IPS-18c (cell line): ENCODE results near the gene ANGEL1.

ENCODE experiments used
- H3K4me3 ChIP-seq: 2 replicates; pipeline ENCODE4 v1.7.0; 2013; ENCODE audit warnings: low read depth, mild to moderate bottlenecking, low read length, moderate library complexity; ENCODE audit not compliant: insufficient read depth
- H3K9me3 ChIP-seq: one replicate; pipeline ENCODE4 v1.6.1; 2013; ENCODE audit warnings: mild to moderate bottlenecking, low read length, moderate library complexity; ENCODE audit not compliant: control insufficient read depth, insufficient read depth

The ANGEL1 gene

GRCh38 chr14:76828339-76829012 is 15.8 kb upstream of the ANGEL1 start:
- H3K4me3 ChIP-seq: no peak overlapping the region
- H3K9me3 ChIP-seq: no peaks in the 10 kb centered on the region

- H3K4me3 ChIP-seq: no peak overlapping the region
- no peaks in the 10 kb centered on the region for H3K9me3 ChIP-seq
Measured at GRCh38 chr14:76827696-76828296, 15.1 kb upstream of the ANGEL1 start.

- Histone ChIP-seq H3K4me3 (no peak within 1 kb of the TSS), H3K9me3 (no peaks in the 10 kb centered on the region)
Measured at GRCh38 chr14:76826122-76826521, 13.4 kb upstream of the ANGEL1 start, which contains the start of gene LRRC74A. LRRC74A (plus strand) TSS chr14:76826408; CDS start chr14:76826698, 290 bp downstream.

- no peak overlapping the region for H3K4me3 ChIP-seq
- no peaks in the 10 kb centered on the region for H3K9me3 ChIP-seq
Measured at GRCh38 chr14:76820700-76821099, 8.0 kb upstream of the ANGEL1 start.

- H3K4me3 ChIP-seq: no peak overlapping the region
- H3K9me3 ChIP-seq: no peaks in the 10 kb centered on the region
Measured at GRCh38 chr14:76814726-76815645, 2.3 kb upstream of the ANGEL1 start.

- Histone ChIP-seq H3K9me3 (no peaks in the 10 kb centered on the region), H3K4me3 (peak overlapping the region; percentile 80)
Measured at GRCh38 chr14:76812093-76812421, 625 bp downstream of the ANGEL1 start.

- Histone ChIP-seq H3K4me3 (peak overlapping the region; percentile 80), H3K9me3 (no peaks in the 10 kb centered on the region)
Measured at GRCh38 chr14:76811561-76811960, 1.1 kb downstream of the ANGEL1 start.

GRCh38 chr14:76810953-76811400 is 1.7 kb downstream of the ANGEL1 start:
- no peak overlapping the region for H3K4me3 ChIP-seq
- no peaks in the 10 kb centered on the region for H3K9me3 ChIP-seq

GRCh38 chr14:76810525-76810924 is 2.2 kb downstream of the ANGEL1 start:
- Histone ChIP-seq H3K4me3 (no peak overlapping the region), H3K9me3 (no peaks in the 10 kb centered on the region)

- Histone ChIP-seq H3K9me3 (no peaks in the 10 kb centered on the region), H3K4me3 (no peak overlapping the region)
Measured at GRCh38 chr14:76808990-76809389, 3.7 kb downstream of the ANGEL1 start.

- no peak overlapping the region for H3K4me3 ChIP-seq
- H3K9me3 ChIP-seq: no peaks in the 10 kb centered on the region
Measured at GRCh38 chr14:76808011-76808410, 4.7 kb downstream of the ANGEL1 start.

- Histone ChIP-seq H3K4me3 (no peak overlapping the region), H3K9me3 (no peaks in the 10 kb centered on the region)
Measured at GRCh38 chr14:76806446-76806845, 6.2 kb downstream of the ANGEL1 start.

GRCh38 chr14:76793956-76794355 is 18.7 kb downstream of the ANGEL1 start:
- Histone ChIP-seq H3K9me3 (no peaks in the 10 kb centered on the region), H3K4me3 (no peak overlapping the region)

GRCh38 chr14:76793324-76793723 is 19.4 kb downstream of the ANGEL1 start:
- Histone ChIP-seq H3K4me3 (no peak overlapping the region), H3K9me3 (no peaks in the 10 kb centered on the region)

GRCh38 chr14:76792422-76792821 is 20.3 kb downstream of the ANGEL1 start:
- no peak overlapping the region for H3K4me3 ChIP-seq

GRCh38 chr14:76786601-76787000 is 26.1 kb downstream of the ANGEL1 start:
- H3K4me3 ChIP-seq: no peak overlapping the region

More at GRCh38 chr14:76792422-76792821, 20.3 kb downstream of the ANGEL1 start:
- no peaks in the 10 kb centered on the region for H3K9me3 ChIP-seq

GRCh38 chr14:76784881-76785280 is 27.8 kb downstream of the ANGEL1 start:
- Histone ChIP-seq H3K9me3 (no peaks in the 10 kb centered on the region), H3K4me3 (no peak overlapping the region)

More at GRCh38 chr14:76786601-76787000, 26.1 kb downstream of the ANGEL1 start:
- H3K9me3 ChIP-seq: no peaks in the 10 kb centered on the region
